Germinal center (tissue), 1 donor: ENCODE measurements around the gene C1orf141.
A peak's percentile ranks its signal among the peaks of the same experiment; 100 is the strongest.
"Not testable (repeated sequence)": the region's sequence is repeated elsewhere in the genome, so short reads cannot be mapped to it uniquely, and the experiment has no call there.

Source experiments
- DNase-seq: peaks from one replicate; pipeline ENCODE4 v3.0.0; 2012; ENCODE audit warnings: mixed read lengths, low spot score

C1orf141 gene

DNA sequence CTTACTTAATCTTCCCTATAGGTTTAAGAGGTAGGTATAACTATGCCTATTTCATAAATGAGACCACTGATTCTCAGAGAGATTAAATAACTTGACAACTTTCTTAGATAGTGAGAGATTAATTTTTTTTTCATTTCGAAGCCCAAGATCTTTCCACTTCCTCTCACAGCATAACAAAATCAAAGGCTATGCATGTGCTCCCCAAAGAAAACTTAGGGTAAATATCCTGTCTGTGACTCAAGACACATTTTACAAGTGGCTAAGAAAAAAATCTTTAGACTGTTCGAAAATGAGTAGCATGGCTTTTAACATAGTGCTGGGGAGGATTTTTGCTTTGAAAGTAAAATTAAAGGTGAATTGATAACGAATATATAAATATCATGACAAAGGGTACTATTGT, 8.2 kb upstream of the C1orf141 start:
- DNase-seq = no peak

DNA sequence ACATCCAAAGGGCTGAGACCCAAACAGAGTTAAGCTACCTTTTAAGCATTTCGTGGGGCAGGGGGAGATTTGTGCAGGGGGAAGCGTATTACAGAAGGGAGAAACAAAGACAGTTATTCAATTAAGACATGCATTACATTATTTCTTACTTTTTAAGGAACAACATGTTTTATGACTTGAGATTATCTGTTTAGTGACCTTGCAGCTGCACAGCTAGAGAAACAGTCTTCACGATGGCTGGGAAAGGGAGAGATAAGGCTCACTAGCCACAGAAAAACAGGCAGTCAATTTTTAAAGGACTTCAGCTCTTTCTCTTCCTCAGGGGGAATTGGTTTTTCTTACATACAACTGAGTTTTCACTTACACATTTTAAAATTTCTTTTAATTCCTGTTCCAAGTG, 7.1 kb upstream of the C1orf141 start:
- DNase-seq = not testable (repeated sequence)

DNA sequence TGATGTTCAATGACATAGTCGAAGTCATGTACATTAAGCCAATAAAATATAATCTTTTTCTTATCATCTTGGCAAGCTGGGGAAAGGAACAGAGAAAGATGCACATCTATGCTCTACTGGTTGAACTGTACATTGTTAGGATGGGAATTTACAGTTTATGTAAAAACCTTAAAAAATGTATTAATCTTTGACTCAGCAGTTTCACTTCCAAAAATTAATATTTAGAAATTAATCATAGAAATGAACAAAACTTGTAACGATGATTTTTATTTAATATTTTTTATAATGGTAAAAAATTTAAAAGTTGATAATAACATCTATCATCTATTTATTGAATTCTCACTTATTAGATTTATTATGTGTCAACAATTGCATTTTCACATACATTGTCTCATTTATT, 5.7 kb upstream of the C1orf141 start:
- DNase-seq = no peak

DNA sequence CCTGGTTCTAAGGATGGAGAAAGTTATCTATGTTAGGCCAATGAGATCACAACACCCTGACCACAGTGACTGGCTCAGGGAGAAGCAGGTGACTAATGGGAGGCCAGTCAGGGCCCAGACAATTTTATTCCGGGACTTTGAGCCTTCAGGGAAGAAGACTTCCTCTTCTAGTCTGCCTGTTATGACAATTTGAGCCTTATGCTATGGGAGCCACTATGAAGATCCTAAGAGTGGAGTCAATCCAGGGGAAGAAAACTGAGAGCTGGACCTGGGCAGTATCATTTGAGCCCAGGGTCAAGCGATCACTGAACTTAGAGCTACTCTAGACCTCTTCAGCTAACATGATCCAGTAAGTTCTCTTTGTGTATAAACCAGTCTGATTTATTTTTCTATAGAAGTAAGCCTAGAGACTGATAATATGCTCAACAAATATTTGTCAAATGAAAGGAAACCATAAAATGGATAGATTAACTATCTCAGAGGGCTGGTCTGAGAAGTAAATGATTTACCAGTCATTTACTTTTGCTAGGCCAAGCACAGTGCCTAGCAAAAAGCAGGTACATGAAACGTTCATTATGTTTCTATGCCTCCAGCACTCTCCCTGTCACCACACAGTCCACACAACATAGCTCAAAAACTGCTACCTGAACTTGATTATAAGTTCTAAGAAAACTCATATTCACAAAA, 4.2 kb upstream of the C1orf141 start:
- no peak for DNase-seq

DNA sequence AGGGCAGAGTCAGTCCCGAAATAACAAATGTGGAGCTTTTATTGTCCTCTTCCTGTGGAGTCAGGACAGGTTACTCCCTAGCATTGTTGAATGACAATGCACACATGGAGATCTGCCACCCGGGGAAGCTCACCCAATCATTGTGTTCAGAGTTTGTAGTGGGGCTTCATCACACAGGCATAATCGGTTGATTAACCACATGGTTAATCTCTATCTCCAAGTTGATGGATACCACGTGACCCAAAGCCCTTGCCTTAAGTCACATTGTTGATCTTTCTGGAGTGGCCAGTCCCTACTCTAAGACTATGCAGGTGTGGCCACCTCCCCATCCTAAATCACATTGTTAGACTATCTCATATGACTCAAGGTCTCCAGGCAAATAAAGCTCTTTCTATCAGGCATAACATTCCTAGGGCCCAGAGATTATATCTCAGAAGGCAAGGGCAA, 2.6 kb upstream of the C1orf141 start:
- DNase-seq = no peak

DNA sequence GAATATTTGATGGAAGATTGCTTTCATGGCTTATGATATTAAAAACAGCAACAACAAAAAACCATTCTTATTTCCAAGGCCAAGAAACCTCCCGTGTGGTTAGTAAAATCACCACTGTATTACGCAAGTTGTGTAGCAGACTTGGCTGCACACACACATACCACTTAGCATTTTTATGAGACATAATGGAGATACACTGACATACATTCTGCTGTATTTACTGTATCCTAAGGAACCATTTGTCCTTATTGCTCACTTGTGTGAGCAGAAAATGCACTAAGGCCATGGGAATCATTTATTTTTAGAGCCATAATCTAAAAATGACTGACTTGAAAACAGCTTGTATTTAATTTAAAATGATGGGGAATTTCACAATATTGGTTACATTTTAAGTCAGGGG, 584 bp upstream of the C1orf141 start:
- no peak for DNase-seq

DNA sequence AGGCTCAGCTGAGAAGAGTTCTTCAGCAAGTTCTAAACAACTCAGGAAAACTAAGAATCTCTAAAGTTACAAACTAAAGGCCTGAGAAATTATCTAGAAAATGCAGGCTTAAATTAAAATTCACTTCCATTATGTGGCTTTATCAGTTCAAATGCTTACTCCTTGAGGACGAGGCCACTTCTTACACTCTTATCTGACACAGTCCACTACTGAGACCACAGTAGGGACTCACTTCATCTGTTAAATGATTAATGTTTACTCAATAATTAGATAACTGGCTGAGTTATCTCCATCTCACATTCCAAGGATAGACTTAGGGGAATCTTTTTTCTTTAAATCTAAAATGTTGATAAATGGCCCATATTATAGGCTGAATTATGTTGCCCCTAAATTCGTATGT, 1.6 kb downstream of the C1orf141 start:
- no peak for DNase-seq

DNA sequence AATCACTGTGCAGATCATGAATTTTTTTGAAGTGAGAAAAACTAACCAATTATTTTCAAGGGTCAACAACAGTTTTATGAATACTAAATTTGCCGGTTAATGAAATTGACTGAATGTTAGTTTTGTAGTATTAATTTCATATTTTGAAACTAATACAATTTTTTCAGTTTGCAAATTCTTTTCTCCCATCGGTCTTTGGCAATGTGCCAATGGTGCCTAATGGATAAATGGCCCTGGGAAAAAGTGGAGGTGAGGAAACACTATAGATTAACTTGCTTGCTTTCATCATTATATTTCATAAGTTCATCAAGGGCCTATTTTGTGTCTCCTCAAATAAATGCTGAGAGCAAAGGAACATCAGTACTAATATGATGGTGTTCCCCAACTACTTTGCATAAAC, 4.1 kb downstream of the C1orf141 start:
- no peak for DNase-seq

DNA sequence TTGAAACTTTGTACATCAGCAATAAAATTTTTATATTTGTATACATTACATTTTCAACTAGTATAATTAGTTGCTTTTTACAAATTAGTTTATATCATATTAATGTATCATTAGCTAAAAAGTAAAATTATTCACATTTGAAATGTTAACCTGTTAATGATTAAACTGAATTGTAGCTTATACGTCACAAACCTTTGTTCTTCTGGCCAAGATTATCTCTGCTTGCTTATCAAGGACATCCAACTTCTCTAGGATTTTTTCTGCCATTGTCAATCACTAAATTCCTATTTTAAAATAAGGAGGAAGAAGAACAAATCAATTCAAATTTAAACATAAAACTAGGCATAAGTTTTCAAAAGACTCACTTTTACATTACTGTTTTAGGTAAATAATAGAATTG, 7.8 kb downstream of the C1orf141 start:
- DNase-seq = no peak

DNA sequence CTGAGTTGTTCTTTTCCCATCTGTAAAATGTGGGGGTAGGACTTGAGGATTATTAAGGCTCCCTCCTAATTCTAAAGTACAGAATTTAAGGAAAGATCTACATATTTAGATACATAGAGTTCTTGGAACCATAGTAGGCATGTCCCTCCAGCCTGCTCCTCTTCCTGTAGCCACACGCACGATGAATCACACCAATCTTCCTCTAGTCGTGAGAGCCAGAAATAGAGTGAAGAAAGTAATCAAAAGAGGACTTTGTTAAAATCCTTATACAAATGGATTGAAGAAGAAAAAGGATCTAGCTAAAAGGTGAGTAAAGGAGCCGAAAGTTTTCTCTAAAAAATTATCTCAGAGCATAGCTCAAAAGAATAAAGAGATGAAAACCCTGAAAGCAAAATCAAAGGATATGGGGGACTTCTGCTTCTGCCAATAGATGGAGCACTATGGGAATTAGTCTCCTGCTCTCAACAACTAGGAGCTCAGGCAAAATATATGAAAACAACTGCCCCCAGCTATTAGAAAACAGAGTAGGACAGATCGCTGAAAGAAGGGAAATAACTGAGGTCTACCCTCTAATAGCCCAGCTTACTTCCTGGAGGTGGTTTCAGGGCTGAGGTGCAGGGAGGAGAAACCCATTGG, 8.5 kb downstream of the C1orf141 start:
- no peak for DNase-seq

DNA sequence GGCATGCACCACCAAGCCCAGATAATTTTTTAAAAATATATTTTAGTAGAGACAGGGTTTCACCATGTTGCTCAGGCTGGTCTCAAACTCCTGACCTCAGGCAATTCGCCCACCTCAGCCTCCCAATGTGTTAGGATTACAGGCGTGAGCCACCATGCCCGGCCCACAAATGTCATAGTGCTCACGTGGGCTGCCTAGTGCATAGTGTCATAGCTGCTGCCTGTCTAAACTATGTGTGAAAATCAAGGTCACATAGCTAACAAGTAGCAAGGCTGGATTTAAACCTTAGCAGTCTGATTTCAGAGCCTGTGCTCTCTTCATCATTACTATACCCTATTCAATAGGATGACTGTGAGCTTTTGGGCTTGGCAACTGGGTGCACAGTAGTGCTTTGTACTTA, 10.3 kb downstream of the C1orf141 start:
- DNase-seq = no peak

DNA sequence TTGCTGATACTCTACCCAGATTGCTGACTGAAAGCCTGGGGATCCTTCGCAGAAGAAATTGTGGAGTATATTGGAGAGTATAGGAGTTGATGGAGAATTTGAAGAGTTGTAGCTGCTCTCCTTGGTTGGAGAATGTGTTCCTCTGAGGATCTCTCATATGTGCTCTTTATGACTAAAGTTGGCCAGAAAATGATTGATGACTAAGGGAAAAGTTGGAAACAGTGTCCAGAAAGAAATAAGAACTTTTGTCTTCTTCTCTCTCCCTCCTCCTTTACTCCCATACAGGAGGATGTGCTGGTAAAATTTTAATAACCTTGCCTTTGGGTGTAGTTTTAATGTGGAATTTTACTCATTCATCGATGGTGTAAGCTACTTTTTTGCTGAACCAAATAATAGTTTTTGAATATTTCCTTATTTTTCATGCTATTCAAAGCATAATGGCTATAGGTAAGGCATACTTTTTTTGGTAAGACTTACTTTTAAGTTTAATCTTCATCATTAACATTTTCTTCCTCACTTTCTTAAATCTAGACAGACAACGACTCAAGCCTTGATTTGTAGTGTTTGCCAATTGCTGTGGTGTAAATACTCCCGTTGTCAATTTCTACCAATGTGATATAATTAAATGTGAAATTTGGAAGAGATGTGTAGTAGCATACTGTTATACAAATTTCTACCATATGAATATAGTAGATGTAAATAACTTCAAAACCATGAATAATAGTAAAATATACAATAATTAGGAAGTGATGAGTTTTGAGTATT, 13.7 kb downstream of the C1orf141 start:
- DNase-seq = no peak

DNA sequence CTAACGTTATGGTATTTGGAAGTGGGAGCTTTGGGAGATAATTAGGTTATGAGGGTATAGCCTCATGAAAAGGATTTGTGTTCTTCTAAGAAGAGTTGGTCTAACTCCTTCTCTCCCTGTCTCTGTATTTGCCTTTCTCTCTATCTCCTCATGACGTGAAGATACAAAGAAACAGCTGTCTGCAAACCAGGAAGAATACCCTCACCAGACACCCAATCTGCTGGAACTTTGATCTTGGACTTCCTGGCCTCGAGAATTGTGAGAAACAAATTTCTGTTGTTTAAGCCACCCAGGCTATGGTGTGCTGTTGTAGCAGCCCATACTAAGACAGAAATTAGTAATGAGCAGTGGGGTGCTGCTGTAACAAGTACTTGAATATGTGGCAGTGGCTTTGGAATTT, 16.1 kb downstream of the C1orf141 start:
- DNase-seq = no peak

DNA sequence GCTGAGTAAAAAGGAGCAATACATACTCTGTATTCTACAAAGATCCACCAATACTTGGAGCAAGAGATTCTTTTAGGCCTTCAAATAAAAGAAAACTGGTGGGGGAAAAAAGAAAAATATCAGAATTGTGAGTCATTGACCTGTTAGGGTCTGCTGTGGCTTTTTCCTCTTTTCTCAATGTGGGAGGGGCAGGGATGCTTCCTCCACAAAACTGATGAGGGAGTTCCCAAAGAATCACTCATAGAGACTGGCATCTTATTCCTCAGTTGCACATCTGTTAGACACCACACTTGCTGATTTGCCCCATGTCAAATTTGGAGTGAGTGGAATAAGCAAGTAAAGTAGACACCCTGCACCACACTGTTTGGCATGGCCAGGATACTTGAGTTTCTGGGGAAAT, 16.6 kb downstream of the C1orf141 start:
- no peak for DNase-seq

DNA sequence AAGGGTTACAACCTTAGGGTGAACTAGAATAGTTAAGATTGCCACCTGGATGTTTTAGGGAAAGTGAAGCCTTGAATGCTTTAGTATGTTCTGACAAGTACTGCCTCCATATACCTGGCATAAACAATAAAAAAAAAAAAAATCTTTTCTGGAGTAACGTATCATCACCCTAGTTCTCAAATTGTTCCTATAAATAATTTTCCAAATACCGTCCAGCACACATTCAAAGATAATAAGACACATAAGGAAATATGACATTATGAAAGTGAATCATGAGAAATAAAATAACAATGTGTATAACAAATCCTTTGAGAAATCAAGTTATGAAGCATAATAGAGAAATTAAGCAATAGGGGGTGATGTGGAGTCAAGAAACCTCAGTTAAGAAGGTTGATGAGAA, 20.6 kb downstream of the C1orf141 start:
- no peak for DNase-seq

DNA sequence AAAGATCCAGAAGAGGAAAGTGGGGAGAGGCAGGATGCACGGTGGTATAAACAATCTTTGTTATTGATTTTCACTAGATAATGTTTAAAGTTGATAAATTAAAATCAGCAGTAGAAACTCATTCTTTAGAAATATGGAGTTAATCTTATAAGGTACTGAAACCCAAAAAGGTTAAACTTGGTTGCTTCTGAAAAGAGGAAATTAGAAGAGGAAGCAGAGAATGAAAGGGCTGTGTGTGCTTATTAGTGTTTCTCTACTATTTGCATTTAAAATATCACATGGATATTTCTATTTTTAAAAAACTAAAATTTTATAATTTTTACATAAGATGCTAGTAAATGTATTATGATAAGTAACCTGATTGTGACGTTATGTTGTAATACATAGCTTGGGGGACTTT, 24.4 kb downstream of the C1orf141 start:
- DNase-seq = peak; percentile 67

DNA sequence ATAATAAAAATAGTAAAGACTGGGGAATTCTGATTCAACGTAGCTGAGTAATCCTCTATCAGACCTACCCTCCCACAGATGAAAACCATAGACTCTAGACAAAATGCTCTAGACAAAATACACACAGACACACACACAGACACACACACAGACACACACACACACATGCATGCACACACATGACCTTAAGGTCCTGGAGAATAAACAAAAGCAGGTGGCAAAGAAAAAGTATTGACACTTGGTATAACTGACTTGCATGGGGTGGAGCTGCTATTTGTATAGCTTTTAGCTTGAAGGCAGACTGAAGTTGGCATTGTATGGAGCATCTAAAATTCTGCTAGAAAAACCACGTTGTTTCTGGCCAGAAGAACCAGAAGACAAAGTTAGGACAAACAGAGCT, 29.3 kb downstream of the C1orf141 start:
- no peak for DNase-seq

DNA sequence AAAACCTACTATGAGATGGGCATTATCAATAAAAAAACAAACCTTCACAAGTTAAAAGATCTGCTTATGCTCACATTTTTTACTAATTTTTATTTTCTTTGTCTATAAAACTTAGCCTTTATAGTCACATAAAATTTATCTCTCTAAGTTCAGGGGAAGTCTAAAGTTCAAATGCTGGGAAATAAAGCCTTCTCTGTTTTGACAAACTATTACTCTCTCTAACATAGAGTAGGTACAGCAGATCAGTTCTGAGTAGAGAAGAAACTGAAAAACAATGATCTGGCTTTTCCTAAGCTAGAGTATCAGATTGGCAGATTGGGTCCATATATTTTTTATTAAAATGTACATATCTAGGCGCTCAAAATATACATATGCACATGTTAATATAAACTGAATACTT, 31.2 kb downstream of the C1orf141 start:
- DNase-seq = no peak

DNA sequence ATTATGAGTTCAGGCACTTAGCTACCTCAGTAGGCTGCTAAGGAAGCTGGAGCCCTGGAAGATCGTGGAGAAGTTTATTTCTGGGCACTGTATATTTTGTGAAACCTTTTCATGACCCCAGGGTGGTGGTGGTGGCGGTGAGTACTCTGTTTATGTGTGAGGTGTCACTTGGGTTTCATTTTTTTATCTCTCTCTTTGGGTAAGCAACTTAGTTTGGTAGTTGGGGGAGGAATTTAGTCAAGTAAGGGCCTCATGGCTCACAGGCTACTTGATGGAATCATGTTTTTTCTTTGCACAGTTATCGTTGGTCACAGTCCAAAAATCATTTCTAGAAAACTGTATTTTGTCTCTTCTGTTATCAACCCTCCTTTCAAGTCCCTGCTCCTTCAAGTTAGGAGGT, 33.9 kb downstream of the C1orf141 start:
- no peak for DNase-seq

DNA sequence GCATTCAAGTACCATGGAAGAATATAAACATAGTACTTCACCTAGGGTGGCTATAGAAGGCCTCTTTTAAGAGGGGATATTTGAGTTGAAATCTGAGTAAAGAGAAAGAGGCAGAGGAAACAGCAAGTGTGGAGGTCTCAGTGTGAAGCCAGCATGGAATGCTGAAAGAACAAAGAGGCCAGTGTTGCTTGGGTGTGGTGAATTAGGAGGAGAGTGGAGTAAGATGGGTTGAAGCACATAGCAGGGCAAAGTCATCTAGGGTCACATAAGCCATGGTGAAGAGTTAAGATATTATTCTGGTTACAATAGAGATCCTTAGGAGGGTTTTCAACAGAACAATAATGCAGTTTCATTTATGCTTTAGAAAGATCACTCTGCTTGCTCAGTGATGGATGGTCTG, 37.5 kb downstream of the C1orf141 start:
- DNase-seq = no peak

DNA sequence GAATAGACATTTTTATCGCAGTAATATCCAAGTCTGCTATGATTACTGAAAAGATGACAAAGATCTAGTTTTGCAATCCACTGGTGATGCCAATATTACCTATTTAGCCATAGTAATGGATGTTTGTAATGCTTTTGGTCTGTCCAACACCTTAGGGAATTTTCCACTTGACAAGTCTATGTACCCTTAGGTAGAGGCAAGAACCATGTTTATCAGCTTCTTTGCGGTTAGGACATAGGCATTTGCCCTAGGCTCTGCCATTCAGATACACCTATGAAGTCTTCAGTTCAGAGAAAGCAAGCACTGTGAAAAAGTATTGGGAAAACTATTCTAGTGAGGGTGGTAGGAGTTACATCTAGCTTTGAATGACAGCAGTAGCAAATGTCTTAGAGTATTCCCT, 40.6 kb downstream of the C1orf141 start:
- no peak for DNase-seq

DNA sequence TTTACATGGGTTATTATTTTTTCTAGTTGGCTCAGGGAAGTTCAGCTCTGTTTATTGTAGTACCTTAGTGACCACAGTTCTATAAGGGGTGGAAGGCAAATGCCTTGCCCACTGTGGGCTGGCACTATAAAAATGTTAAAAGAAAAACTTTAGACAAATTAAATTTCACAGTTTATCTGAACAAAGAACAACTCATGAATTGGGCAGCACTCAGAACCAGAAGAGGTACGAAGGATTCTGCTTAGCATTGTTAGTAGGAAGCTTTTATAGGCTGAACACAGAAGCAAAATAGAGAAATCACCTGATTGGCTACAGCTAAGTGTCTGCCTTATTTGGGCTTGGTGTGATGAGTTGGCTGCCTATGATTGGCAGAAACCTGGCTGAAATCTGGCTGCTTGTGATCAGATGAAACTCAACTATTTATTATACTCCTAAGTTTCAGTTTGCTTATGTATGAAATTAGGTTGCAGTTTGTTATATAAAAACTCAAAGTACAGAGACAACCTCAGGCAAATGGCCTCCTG, 45.0 kb downstream of the C1orf141 start:
- DNase-seq = no peak

DNA sequence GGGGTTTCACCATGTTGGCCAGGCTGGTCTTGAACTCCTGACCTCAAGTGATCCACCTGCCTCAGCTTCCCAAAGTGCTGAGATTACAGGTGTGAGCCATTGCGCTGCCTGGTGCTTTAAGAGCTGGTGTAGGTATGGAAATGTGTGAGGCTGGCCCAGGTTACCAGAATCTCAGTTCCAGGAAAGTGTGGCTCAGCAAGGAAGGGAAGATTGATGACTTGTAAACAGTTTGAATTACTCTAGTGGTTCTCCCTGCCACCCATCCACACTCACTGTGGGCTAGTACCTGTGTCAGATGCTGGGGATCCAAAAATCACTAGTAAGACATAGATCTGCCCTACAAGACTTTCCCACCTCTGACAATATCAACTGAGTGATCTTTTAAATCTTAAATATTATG, 46.3 kb downstream of the C1orf141 start:
- no peak for DNase-seq
